DOHH2 (cell line): ENCODE data around the gene PFKL.

Experiments
- H3F3A ChIP-seq: fragments of 200-600 bp; sonication (generic), shearing (Covaris generic); 2 replicates; pipeline ENCODE4 v1.6.0; 2016; ENCODE audit warnings: antibody characterized with exemption, mild to moderate bottlenecking; ENCODE audit not compliant: control insufficient read depth, insufficient read depth
- H3K27ac ChIP-seq: fragments of 200-600 bp; sonication (generic); 2 replicates; pipeline ENCODE4 v1.5.1; 2014; ENCODE audit warnings: low read depth, mild to moderate bottlenecking, low read length, moderate library complexity
- H3K27me3 ChIP-seq: fragments of 200-600 bp; sonication (generic); 2 replicates; pipeline ENCODE4 v1.6.1; 2014; ENCODE audit warnings: mild to moderate bottlenecking, low read length, mixed read lengths; ENCODE audit not compliant: control insufficient read depth
- H3K36me3 ChIP-seq: fragments of 200-600 bp; sonication (generic); 2 replicates; pipeline ENCODE4 v1.6.1; 2014; ENCODE audit warnings: mild to moderate bottlenecking, low read length, moderate library complexity, mixed read lengths; ENCODE audit not compliant: control insufficient read depth
- H3K4me1 ChIP-seq: fragments of 200-600 bp; sonication (generic); 2 replicates; pipeline ENCODE4 v1.6.1; 2014; ENCODE audit warnings: mild to moderate bottlenecking, low read length, mixed read lengths; ENCODE audit not compliant: control insufficient read depth
- H3K4me2 ChIP-seq: fragments of 200-600 bp; sonication (generic); 2 replicates; pipeline ENCODE4 v1.6.0; 2014; ENCODE audit warnings: mild to moderate bottlenecking, low read length, moderate library complexity
- H3K4me3 ChIP-seq: fragments of 200-600 bp; sonication (generic); 2 replicates; pipeline ENCODE4 v1.5.1; 2014; ENCODE audit warnings: mild to moderate bottlenecking, low read length, mixed read lengths
- H3K79me2 ChIP-seq: fragments of 200-600 bp; sonication (generic); 2 replicates; pipeline ENCODE4 v1.6.1; 2014; ENCODE audit warnings: mild to moderate bottlenecking, low read length, mixed read lengths; ENCODE audit not compliant: control insufficient read depth
- H3K9me2 ChIP-seq: fragments of 200-600 bp; sonication (generic); replicated peaks from 2 replicates; pipeline ENCODE4 v1.6.1; 2014; ENCODE audit warnings: mild to moderate bottlenecking, low read length, mixed read lengths; ENCODE audit not compliant: control insufficient read depth
- H3K9me3 ChIP-seq: fragments of 200-600 bp; sonication (generic); 2 replicates; pipeline ENCODE4 v1.6.1; 2014; ENCODE audit warnings: antibody characterized with exemption, low read length, mixed read lengths; ENCODE audit not compliant: control insufficient read depth, insufficient read depth
- H4K20me1 ChIP-seq: fragments of 200-600 bp; sonication (generic); 2 replicates; pipeline ENCODE4 v1.6.0; 2014; ENCODE audit warnings: low read depth, mild to moderate bottlenecking, antibody characterized with exemption, low read length, moderate library complexity; ENCODE audit not compliant: control insufficient read depth, insufficient read depth
- EZH2phosphoT487 ChIP-seq: fragments of 200-600 bp; sonication (generic); IDR thresholded peaks from 2 replicates; pipeline ENCODE4 v1.6.1; 2017; ENCODE audit warnings: borderline replicate concordance, mild to moderate bottlenecking, antibody characterized with exemption, low read length, moderate library complexity, mixed read lengths
- TF ChIP-seq, protein P1 (sequence below): fragments of 200-600 bp; sonication (generic); IDR thresholded peaks from one replicate; pipeline ENCODE4 v1.5.1; 2014; ENCODE audit warnings: antibody characterized with exemption, mild to moderate bottlenecking, low read depth, low read length; ENCODE audit not compliant: poor library complexity, severe bottlenecking

PFKL gene

DNA sequence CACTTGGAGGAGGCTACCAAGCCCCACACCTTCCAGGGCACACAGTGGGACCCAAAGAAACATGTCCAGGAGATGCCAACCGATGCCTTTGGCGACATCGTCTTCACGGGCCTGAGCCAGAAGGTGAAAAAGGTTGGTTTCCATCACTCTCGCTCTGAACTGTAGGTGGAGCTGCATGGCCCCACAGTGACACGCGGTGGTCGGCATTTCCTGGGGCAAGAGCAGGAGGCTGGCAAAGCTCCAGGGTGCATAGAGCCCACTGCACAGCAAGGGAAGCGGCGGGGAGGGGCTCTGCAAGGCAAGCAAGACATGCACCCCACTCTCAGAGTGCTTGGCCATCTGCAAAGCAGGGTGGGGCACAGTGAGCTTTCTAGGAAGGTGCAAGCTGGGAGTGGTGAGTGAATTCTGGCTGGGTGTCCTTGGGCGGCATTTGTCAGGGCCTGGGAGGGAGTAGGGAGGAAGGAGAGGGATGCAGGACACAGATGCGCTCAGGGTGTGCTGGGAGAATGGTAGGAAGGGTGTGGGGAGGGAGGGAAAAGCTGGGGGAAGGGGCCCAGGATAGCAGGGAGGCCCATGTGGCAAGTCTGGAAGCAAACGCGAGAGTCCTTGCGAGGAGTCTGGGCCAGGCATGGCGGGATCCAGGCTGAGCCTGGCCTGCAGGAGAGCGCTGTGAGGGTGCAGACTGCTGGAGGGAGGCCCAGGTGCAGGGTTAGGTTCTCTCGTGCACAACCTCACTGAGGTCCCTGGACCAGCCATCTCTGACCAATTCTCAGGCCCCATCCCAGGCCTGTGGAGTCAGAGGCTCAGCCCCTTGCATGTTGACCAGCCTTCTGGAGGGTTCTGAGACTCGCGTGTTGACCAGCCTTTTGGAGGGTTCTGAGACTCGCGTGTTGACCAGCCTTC is 64.5 kb downstream of the PFKL start:
- Histone ChIP-seq H3F3A (no peaks in the 10 kb centered on the region), H3K36me3 (no peaks in the 10 kb centered on the region), H3K9me2 (no peaks in the 10 kb centered on the region), H3K27me3 (no peaks in the 10 kb centered on the region), H3K9me3 (peaks cover 6% of the 10 kb centered on the region; the same call in 1 of the 2 replicates), H3K4me3 (no peak overlapping the region), H4K20me1 (no peaks in the 10 kb centered on the region), H3K79me2 (no peaks in the 10 kb centered on the region), H3K4me1 (no peaks in the 10 kb centered on the region), H3K27ac (no peak overlapping the region), H3K4me2 (no peak overlapping the region)
- TF ChIP-seq, protein P1, sequence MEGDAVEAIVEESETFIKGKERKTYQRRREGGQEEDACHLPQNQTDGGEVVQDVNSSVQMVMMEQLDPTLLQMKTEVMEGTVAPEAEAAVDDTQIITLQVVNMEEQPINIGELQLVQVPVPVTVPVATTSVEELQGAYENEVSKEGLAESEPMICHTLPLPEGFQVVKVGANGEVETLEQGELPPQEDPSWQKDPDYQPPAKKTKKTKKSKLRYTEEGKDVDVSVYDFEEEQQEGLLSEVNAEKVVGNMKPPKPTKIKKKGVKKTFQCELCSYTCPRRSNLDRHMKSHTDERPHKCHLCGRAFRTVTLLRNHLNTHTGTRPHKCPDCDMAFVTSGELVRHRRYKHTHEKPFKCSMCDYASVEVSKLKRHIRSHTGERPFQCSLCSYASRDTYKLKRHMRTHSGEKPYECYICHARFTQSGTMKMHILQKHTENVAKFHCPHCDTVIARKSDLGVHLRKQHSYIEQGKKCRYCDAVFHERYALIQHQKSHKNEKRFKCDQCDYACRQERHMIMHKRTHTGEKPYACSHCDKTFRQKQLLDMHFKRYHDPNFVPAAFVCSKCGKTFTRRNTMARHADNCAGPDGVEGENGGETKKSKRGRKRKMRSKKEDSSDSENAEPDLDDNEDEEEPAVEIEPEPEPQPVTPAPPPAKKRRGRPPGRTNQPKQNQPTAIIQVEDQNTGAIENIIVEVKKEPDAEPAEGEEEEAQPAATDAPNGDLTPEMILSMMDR = no peak
- TF ChIP-seq EZH2phosphoT487 = no peak

DNA sequence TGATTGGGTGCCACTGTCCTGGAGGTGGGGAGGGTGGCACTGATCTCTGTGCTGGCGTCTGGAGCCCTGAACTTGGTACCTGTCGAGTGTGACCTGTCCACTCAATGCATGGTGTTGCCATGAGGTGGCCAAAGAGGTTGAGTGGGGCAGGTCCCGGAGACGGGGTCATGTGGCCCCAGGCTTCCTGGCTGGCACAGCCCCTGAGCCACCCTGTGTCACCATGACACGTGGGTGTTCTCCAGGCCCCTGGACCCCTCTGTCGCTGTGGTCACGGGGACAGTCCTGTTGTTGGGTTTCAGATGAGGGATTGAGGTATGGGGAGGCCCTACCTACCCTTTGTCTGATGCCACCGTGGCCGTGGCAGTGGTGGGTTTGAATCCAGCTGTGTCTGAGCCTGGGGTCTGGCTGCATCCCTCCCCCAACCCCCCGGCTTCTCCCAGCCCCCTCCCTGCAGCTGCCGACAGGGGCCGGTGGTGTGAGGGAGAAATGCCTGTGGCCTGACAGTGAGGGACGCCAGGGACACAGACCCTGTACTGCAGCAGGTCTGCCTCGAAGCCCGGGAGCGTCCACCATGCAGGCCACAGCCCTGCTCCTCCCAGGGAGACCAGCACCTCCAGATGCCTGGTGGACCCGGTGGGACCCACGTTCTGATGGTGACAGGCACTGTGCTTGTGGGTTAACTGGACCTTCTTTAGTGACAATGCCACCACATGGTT is 65.6 kb downstream of the PFKL start:
- Histone ChIP-seq H3K36me3 (no peaks in the 10 kb centered on the region), H3F3A (no peaks in the 10 kb centered on the region), H3K4me3 (no peak overlapping the region), H3K27ac (no peak overlapping the region), H3K4me1 (no peaks in the 10 kb centered on the region), H3K79me2 (no peaks in the 10 kb centered on the region), H3K9me3 (peaks cover 11% of the 10 kb centered on the region; the same call in 1 of the 2 replicates), H3K27me3 (no peaks in the 10 kb centered on the region), H4K20me1 (no peaks in the 10 kb centered on the region), H3K9me2 (no peaks in the 10 kb centered on the region), H3K4me2 (no peak overlapping the region)
- TF ChIP-seq, protein P1 = no peak
- TF ChIP-seq EZH2phosphoT487 = no peak

DNA sequence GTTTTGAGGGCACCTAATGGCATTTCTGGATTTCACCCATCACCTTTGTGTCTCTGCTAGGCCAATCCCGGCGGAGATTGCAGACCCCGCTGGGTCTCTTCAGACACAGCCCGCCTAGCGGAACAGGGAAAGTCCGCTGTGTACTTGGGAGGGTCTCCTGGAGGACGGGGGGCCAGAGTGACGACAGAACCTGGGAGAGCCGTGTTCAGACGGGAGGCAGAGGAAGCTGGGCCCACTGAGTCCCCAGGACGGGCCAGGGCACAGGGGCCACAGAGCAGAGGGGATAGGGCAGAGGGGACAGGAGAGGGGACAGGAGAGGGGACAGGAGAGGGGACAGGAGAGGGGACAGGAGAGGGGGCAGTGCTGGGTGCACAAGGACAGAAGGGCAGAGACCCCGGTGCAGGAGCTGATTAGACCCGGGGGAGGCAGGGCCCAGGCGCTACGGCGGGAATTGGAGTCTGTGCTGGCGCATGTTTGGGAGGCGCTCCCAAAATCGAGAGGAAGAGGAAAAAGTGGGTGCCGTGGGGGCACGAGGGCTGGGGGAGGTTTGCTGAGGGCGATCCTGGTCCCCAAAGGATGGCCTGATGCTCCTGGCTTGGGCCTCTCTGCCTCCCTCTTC is 66.2 kb downstream of the PFKL start:
- peaks cover 12% of the 10 kb centered on the region; the same call in 1 of the 2 replicates for H3K9me3 ChIP-seq
- no peaks in the 10 kb centered on the region for H3F3A ChIP-seq
- no peaks in the 10 kb centered on the region for H3K27me3 ChIP-seq
- H3K4me3 ChIP-seq = no peak overlapping the region
- TF ChIP-seq EZH2phosphoT487 = no peak
- TF ChIP-seq, protein P1 = no peak
- H3K27ac ChIP-seq = no peak overlapping the region
- H3K4me1 ChIP-seq = no peaks in the 10 kb centered on the region
- H3K9me2 ChIP-seq = no peaks in the 10 kb centered on the region
- H3K4me2 ChIP-seq = no peak overlapping the region
- no peaks in the 10 kb centered on the region for H3K79me2 ChIP-seq
- H3K36me3 ChIP-seq = no peaks in the 10 kb centered on the region
- no peaks in the 10 kb centered on the region for H4K20me1 ChIP-seq
